SH-SY5Y (cell line): ENCODE results near the gene UBE3A.

Experiments used
- GATA2 ChIP-seq: IDR thresholded peaks from 2 replicates; pipeline ENCODE4 v1.6.1; 2011; ENCODE audit warnings: mild to moderate bottlenecking, low read depth, low read length
- GATA3 ChIP-seq: IDR thresholded peaks from 2 replicates; pipeline ENCODE4 v1.6.1; 2011; ENCODE audit warnings: low read depth, mild to moderate bottlenecking, low read length, moderate library complexity

- TF ChIP-seq GATA2 (no peak), GATA3 (no peak)
These were observed 39.5 kb upstream of the UBE3A start for GRCh38 chr15:25478313-25478712.
